Activated CD4-positive, alpha-beta T cell treated with anti-CD3 and anti-CD28 coated beads, Interleukin-2, amount 50 U/mL, for 1 hour (primary cell): ENCODE data around the gene NFIX.

Source experiments
- DNase-seq: peaks from one replicate; pipeline ENCODE4 v3.0.0-alpha.2; 2020

Gene NFIX

DNA sequence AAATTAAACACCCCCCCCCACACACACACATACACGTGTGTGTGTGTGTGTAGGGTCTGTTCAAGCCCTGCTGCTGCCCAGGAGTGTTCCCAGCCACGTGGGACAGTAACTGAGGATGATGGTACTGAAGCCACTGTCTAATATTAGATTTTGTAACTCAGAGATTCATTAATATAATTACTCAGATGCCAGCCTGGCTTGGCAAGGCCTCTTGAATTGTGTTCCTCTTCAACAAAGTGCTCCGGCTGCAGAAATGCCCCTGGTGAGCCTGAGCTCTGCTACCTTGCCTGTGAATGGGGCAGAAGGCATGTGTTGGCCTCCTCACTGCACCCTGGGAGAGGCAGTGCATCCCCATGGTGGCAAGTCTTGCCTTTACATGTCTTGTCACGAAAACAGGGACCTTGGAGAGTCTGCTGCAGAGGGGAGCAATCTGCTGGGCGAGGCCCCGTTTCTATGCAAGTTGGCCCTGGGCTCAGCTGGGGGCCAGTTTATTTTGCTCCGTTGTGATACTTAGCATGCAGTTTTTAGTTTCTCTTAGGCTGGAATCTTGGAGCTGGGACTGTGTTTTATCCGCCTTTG is 44.0 kb downstream of the NFIX start:
- DNase-seq: no peak

DNA sequence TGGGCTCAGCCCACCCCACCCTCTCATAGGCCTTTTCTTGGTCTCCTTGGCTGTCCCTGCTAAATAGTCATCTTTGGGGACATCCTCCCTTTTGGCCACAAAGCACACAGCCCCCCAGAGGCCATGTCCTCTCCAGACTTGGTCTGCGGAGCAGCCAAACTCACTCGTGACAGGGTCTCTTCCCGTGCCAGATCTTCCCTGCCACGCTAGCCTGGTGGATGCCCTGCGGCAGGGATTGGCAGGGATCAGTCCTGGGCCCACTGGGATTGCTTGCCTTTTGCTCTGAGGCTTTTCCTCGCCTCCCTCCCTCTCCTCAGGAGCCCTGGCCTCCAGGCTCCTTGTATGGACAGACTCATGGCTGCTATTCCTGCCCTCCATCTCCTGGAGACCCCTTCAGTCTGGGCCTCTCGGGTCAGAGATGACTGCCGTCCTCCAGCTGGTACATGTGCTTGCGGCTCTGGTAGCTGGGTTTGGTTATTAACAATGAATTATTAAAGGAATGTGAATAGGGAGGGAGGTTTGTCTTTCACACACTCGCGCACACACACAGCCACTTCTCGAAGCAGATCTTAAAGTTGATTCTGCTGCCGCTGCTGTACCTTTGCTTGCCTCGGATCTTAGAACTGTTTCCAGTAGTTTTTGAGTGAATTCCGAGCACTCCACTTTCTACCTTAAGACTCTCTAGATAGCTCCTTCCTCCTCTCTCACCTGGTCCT is 45.1 kb downstream of the NFIX start:
- DNase-seq: no peak

DNA sequence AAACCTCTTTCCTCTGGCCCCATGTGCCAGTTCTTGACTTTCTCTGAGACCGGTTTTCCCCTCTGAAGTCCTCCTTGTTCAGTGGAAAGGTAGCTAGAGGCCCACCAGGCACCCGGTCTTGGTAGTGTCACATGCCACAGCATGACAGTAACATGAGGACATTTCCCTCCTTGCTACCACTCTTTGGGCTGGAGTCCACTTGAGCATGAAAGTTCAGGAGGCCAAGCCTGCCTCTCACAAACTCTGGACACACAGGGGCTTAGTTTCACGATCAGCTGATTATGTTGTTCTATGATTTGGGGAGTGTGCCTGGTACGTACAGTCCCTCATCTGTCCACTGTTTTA is 45.6 kb downstream of the NFIX start:
- DNase-seq: no peak

DNA sequence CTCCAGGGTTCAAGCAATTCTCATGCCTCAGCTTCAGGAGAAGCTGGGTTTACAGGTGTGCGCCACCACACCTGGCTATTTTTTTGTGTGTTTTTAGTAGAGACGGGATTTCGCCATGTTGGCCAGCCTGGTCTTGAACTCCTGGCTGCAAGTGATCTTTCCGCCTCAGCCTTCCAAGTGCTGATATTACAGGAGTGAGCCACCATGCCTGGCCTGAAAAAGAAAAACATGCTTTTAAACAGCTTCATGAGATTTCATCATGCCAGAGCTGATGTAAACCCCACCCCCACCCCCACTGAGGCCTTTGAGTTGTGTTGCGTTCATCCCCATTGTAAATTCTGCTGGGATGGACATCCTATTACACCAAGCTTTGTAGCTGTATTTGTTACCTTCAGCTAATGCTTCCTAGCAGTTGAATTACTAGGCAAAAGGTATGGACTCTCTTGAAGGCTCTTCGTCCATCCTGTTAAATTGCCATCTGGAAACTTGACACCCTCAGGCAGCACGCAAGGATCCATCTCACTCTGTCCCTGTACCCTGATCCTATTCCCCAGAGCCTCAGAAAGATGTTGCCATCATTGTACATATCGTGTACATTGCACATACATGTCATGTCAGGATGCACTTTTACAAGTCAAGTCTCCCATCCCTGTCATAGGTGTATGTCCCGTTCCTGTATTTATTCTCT is 47.3 kb downstream of the NFIX start:
- no peak for DNase-seq

DNA sequence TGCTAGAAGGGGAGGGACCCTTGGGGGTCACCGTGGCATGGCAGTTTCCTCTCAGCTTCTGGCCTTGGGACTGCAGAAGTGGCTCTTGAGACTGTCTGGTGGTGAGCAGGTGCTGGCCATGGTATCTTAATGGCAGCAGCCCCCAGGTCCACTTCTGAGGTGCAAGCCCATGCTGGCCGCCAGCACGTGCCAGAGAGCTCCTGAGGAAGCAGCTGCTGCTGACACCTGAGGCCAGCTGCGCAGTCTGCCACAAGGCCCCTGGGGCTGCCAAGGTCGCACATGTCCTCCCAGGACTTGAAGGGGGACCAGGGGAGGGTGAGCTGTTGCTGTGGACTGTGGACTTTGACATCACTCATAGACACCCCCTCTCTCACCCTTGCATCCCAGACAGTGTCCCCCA is 48.0 kb downstream of the NFIX start:
- DNase-seq: no peak

DNA sequence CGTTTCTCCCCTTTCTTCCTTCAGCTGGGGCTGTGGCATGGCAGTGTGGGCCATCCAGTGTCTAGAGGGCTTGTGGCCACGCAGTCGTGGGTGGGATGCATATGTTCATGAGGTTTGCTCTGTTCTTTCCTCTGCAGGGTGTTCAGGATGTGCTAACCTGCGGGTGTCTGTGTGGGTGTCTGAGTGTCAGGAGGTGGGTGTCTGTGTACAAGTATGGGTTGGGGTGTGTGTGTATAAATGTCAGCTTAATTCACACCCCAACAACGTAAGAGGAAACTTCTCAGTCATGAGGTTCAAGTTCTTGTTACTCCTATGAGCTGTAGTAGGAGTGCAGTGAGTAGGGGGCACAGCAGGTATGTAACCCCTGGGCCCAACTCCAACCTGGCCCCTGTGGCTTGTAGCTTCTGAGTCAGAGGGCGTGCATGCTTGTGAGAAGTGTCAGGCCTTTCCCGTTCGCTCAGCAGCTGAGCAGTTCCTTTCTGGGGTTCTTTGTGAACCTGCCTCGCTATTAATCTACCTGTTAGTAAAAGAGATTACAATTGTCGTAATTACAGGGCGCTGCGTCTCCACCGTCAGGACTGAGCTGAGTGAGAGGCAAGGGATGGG is 49.1 kb downstream of the NFIX start:
- DNase-seq: no peak

DNA sequence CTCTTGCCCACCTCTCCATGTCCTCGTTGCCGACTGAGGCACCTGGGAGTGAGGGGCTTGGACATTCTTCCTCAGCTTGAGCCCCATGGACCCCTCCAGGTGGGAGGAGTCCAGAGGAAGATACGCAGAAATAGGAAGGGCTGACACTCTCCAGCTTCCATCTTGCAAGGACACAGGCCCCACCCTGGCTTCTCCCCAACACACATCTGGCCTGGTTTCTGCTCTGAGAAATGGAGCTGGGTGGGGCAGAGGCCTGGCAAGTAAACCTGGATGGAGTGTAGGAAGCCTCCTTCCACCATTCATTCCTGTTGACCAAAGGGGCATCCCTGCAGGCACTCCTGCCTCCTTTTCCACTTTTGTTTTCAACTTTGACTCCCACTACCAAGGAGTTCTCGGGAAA is 50.5 kb downstream of the NFIX start:
- DNase-seq: no peak

DNA sequence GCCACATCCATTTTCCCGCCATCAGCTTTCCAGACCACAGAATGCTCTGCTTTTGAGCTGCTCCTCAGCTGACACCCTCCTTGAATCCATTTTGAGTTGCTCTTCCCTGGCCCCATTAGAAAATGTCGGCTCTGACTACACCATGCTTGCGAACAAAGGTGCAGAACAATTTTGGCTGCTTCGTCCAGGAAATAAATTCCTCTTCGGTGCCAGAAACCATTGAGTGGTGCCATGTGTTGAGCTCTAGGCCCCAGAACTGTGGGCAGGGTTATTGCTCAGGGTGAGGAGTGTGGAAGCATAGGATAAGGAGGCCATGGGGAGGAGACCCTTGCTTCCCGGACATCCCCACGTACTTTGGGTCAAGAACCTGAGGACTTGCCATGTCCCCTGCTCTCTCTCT is 52.1 kb downstream of the NFIX start:
- DNase-seq: no peak

DNA sequence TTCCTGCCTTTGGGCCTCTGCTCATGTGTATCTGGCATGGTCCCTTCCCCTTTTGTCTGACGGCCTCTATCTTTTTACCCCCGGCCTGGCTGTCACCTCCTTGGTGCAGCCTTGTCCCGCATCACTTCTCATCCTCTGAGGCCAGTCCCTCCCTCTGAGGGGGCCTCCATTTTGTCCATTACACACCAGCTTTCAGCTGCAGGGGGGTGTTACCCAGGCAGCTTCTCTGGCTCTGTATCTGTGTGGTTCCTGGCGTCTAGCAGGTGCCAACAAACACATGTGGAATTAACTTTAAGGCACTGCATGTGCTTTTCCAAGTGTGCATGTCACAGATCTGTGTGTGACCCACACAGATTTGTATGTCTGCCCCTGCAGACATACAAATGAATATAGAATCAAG is 55.0 kb downstream of the NFIX start:
- DNase-seq: no peak

DNA sequence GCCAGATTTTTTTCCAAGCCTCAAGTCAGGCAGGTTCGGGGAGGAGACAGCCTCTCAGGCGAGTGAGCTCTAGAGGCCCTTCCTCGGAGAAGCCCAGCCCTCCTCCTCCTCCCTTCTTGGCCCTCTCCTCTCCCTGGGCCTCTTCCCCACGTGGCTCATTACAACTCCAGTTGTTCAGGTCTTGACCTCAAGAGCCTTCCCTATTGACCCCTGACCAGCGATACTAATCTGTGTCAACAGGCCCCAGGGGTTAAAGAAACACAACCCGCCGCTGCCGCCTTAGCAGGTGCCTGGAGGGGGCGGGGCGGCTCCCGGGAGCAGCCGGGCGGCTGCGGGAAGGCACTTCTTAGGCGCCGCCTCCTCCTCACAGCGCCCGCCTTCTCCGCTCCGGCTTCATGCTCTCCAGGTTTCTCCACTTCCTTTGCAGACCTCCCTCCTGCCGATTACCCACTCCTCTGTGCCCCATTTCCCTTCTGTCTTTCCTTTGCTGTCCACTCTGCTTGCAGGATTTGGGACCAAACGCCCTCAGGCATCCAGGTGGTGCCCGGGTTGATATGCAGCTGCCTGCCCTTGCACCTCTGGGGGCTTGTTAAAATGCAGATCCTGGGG is 56.4 kb downstream of the NFIX start:
- DNase-seq: peak; percentile 6

DNA sequence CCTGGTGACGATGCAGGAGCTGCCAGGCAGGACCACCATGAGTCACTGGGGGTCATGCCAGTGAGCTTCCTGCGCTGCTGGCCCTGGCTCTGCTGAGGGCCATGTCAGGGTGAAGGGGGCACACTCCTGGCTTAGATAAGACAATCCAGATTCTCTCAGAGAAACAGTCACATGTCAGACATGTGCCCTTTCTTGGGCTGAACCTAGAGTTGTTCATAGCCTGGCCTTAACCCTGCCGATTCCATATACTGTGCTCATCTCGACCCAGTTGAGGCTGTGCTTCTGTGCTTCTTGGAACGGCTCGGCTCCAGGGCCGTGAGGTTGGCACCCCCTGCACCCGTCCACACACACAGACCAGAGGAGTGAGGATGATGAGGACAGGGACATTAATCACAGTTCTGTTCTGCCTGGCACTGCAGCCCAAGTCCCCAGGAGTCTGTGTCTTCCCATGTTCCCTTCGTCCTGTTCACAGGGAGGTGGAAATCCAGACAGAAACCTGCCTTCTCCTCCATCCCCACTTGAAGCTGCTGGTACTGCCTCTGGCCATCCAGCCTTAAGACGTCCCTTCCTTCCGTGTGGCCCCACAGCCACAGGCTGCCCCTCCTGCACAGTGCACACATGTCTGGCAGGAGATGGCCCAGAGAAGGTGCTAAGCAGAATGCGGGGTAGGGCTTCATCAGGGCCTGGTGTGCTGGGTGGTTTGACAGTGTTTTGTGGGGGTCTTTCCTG is 57.3 kb downstream of the NFIX start:
- no peak for DNase-seq

DNA sequence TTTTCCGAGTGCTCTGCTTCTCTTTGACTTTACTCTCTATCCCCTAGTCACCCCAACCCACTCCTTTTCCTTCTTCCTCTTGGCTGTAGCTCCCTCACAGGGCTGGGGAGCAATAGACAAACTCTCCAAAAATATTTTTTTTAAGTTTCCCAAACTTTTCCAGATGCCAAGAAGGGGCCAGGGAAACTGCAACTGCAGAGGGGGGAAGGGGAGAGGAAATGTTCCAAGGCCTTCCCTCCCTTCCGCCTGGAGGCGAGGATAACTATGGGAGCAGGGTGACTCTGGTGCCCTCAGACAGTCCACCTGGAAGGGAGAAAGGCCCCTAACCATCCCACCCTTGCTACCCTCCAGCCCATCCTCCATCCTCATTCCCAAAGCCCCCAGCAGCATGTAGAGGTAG is 58.0 kb downstream of the NFIX start:
- no peak for DNase-seq

DNA sequence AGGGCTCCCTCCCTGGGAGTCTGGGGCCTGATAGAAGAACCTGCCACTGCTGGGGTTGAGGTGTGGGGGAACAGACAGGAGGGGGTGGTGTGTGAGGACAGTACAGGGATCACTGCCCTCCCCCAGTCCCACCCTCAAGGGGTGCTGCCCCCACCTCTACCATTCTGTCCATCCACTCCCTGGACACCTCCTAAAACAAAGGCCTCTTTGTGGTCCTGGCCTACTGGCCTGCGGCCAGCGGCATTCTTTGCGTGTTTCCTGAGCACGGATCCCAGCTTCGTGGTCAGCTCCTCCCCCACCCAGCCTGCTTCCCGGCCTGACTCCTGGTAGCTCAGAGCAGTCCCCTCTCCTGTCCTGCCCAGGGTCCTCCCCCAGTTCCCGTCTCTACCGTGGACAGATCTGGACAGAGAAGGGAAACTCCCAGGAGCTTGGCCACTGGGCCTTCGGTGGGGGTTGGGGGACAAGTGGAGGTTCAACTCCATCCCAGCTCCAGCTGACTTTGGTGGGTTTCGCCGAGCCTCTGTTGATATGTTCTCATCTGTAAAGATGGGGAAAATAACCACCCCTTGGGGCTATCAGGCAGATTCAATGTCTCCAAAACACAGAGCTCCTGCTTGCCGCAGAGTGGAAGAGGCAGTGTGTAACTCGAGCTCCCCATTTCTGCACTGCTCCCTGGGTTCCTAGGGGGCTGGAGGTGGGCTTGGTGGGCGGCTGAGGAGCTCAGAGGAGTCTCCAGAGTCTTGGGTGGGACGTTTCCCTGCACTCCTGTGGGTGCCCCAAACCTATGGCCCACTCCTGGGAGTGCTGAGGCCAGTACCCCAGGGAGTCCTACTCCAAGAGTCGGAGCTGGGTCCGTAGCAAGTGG is 58.7 kb downstream of the NFIX start:
- no peak for DNase-seq

DNA sequence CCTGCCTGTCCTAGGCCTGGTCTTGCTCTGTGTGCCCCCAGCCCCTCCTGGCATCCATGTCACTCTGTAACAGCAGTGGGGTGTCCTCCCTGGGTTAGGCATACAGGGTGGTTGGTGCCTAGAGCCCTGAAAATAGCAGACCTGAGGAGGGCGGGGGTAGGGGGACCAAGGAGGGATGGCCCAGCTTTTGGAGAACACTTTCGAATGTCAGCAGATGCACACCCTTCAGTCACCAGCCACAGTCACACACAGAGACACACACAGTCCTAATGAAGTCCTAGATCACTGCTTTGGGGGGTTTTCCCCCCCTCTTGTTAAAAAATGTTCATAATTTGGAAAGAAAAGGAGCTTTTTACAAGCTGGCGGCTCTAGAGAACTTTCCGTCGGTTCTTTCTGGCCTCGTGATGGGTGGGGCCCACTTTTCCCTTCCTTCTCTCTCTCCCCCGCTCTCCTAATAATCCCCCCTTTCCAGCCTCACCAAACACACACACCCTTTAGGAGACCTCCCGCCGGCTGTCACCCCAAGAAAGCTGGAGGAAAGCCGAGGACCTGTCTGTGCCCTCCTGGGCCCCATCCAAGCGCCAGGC is 59.4 kb downstream of the NFIX start:
- no peak for DNase-seq

DNA sequence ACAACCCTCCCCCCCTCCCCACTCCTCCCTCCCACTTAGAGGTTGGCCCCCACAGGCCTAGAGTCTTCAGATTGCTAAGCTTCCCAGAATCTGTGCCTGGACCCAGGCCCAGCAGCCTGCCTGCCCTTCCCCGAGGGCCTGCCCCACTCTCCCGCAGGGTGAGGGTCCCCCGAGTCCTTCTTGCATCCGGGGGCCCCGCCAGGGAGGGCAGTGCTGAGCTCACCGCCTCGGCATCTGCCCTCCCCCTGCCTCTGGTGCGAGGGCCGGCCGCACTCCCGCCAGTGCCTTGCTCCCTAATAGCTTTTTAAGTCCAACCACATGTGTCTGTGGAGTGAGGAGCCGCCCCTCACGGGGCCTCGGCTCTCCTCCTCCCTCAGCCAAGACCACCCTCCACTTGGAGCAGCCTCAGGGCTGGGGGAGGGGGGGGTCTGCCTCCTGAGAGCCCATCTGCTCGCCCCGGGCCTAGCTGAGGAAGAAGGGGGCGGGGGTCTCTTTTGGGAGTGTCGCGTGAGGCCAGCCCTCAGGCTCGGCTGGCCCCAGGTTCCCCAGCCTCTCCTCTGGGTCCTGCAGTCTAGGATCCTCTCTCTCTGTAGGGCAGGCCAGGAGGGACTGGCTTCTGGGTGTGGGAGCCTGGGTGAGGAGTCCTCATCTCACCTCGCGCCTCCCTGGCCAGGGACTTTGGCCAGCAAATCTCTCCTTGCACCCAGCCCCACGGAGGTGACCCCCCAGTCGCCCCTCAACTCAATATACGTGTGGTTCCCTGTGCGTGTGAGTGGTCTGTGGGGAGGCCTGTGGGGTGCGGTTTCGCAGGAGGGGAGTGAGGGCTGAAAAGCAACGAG is 60.2 kb downstream of the NFIX start:
- no peak for DNase-seq

DNA sequence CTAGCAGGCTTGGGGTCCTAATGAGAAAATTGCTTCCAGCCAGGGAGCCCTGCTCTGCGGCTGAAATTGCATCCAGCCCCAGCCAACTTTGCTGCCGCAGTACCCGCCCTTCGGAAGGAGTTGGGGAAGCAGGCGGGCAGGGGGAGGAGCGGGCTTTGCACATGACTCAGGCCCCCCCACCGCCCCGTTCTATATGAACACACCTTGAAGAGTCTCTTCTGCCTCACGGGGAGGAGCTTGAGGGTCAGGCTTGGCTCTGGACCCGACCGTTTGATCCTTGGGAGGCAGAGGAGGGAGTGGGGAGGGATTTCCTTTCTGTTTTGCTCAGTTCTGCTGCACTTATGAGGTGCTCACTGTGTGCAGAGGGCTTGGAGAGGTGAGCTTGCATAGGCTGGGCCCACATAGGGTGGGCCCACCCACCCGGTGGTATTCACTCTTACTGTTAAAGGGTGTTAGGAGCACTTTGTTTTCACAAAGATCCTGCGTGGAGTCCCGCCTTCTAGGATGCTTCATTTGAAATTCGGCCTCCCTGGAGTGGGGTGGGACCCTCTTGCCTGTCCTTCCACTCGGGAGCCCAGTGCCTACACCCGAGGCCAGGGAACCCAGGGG is 60.9 kb downstream of the NFIX start:
- no peak for DNase-seq

DNA sequence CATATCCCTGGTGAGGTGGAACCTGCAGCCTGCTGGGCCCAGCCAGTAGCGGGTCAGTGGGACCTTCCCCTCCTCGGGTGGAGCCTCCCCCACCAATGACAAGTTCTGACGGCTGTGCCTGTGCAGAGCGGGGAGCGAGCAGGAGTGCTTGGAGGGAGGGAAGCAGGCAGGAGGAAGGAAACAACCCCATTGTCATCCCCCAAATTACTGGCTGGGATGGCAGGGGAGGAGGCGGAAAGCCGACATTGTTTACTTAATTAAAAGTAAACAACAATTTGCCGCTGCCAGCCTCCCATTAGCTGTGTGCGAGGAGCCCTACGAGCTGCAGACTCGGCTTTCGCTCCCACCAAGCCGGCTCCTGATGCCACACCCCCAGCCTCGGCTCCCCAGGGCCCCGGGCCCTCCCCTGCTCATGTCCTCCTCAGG is 61.9 kb downstream of the NFIX start:
- DNase-seq: no peak

DNA sequence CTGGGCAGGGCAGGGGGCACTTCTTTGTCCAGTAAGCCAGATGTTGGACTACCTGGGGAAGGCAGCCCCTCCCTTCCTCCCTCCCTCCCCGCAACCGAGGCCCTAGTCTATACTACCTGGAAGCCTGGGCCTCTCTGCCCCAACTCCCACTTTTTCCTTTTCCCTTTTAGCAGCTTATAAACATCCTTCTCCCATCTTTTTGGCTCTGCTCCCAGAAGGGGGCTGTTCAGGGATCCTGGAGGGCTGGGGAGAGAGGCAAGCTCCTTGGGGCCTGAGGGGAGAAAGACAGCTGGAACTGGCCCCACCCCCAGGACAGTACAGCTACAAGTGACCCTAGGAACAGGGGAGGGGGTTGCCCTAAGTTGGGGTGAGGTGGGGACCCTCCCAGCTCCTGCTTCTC is 62.5 kb downstream of the NFIX start:
- DNase-seq: no peak

DNA sequence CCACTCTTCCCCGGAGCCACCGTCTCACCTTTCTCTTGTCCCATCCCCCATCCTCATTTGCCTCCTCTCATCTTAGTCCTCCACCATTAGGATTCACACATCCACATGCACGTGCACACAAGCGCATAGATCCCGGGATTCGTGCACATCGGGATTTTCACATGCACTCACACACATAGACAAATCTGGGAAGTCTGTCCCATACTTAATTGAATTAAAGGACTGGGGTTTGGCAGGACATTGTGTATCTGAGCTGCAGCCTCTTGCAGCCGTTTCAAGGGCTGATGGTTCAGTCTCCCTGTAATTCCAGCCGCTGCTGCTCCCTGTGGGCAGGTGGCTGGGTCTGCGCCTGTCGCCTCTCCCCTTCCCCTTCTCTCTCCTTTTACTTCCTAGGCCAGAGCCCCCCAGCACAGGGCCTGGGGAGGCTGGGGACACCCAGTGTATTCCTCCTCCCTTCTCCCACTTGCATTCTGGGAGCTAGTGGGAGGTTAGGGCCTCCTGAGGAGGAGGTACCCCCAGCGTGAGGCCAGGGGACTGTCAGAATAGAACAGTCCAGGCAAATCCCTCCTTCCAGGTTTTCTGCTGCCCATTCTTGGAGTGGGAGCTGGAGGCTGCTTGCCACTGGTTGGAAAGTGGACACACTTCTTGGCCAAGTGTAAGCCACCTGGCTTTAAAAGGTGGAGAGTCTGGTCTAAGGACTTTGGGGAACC is 63.8 kb downstream of the NFIX start:
- DNase-seq: no peak
